Peyer's patch (tissue), 4 donors: ENCODE measurements around the gene FGR. TPM values are rescaled to one million over a fixed set of nuclear protein-coding genes. Genes with fewer than 3 reads are reported as not detected.
"Not testable (repeated sequence)": the region's sequence is repeated elsewhere in the genome, so short reads cannot be mapped to it uniquely, and the experiment has no call there.

Experiments
- DNase-seq, 3 donors: peaks; one replicate each; pipeline ENCODE4 v3.0.0-alpha.2; 2017 to 2019
- H3K27ac ChIP-seq, 4 donors: fragments of 200-600 bp; sonication (generic); one replicate each; pipeline ENCODE4 v1.5.1; 2016 to 2019
- H3K27me3 ChIP-seq, 2 donors: fragments of 200-600 bp; sonication (generic); one replicate each; pipeline ENCODE4 v1.5.1; 2019
- H3K36me3 ChIP-seq, 3 donors: fragments of 200-600 bp; sonication (generic); one replicate each; pipeline ENCODE4 v1.5.1; 2016 to 2019
- H3K4me1 ChIP-seq, 4 donors: fragments of 200-600 bp; sonication (generic); one replicate each; pipeline ENCODE4 v1.5.1; 2016 to 2019
- H3K4me3 ChIP-seq, 4 donors: fragments of 200-600 bp; sonication (generic); 1 replicate in 3 of 4; 2 replicates in 1 of 4; pipeline ENCODE4 v1.5.1; 2016 to 2019; ENCODE audit warnings: mild to moderate bottlenecking in 1 of 4
- H3K9me3 ChIP-seq, 4 donors: fragments of 200-600 bp; sonication (generic); one replicate each; pipeline ENCODE4 v1.5.1; 2016 to 2019; ENCODE audit warnings: mild to moderate bottlenecking in 1 of 4
- POLR2A ChIP-seq, 2 donors: fragments of 450-650 bp; IDR thresholded peaks; one replicate each; pipeline ENCODE4 v1.5.1; 2017; ENCODE audit warnings: antibody characterized with exemption in 2 of 2, mild to moderate bottlenecking in 2 of 2, moderate library complexity in 2 of 2
- total RNA-seq, 4 donors: library from RNA; depleted of rRNA; stranded (reverse); fragments of >200 nt; gene quantifications; one replicate each; pipeline ENCODE4 v1.1.0, GENCODE V29; 2016
- TF ChIP-seq, protein P1 (sequence below), 6 experiments: fragments of 450-650 bp in 4 of 6; fragments of 200-600 bp in 2 of 6; sonication (generic) in 1 of 6; IDR thresholded peaks; one replicate each; pipeline ENCODE4 v1.5.1; 2017 to 2019; ENCODE audit warnings: antibody characterized with exemption in 6 of 6, mild to moderate bottlenecking in 3 of 6, moderate library complexity in 1 of 6

Gene FGR
- total RNA-seq = 10 to 100 TPM in 1 of 4 donors, 1 to 10 TPM in 3; 1.1 to 38.8 (median 4.7) TPM

DNA sequence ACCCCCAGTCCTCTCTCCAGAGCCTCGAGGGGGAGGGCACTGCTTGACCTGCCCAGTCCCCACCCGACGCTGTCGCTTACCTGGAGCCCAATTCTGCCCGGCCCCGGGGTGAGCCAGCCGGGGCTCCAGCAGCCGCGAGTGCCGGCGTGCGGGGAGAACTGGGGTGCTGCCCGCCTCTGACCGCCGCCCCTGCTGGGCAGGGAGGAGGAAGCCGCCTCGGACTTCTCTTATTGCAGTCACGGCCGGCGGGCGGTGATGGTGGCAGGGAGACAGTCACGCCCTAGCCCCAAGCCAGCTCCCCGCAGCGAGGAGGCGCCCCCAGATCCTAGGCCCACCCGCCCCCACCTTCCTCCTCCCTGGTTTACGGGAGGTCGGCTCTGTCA is at the start of gene FGR:
FGR (minus strand) TSS at position 201 of the 383 bp plus-strand sequence. CDS start 11,269 bp downstream, outside the sequence.
- peaks cover 0 to 12% of the 10 kb centered on the region in 2 donors for H3K27me3 ChIP-seq
- H3K9me3 ChIP-seq = no peaks in the 10 kb centered on the region
- no peak for TF ChIP-seq POLR2A (IDR thresholded peaks at IDR 0.05)
- TF ChIP-seq, protein P1, sequence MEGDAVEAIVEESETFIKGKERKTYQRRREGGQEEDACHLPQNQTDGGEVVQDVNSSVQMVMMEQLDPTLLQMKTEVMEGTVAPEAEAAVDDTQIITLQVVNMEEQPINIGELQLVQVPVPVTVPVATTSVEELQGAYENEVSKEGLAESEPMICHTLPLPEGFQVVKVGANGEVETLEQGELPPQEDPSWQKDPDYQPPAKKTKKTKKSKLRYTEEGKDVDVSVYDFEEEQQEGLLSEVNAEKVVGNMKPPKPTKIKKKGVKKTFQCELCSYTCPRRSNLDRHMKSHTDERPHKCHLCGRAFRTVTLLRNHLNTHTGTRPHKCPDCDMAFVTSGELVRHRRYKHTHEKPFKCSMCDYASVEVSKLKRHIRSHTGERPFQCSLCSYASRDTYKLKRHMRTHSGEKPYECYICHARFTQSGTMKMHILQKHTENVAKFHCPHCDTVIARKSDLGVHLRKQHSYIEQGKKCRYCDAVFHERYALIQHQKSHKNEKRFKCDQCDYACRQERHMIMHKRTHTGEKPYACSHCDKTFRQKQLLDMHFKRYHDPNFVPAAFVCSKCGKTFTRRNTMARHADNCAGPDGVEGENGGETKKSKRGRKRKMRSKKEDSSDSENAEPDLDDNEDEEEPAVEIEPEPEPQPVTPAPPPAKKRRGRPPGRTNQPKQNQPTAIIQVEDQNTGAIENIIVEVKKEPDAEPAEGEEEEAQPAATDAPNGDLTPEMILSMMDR (IDR thresholded peaks at IDR 0.05) = no peak
- peak within 1 kb of the TSS; percentile 41 to 59 (median 54) for H3K4me3 ChIP-seq
- H3K27ac ChIP-seq = peak within 1 kb of the TSS; percentile 36 to 80 (median 68)
- H3K4me1 ChIP-seq = peaks cover 0 to 43% (median 38%) of the 10 kb centered on the region in 4 donors
- no peaks in the 10 kb centered on the region for H3K36me3 ChIP-seq
- peak in 1 of 3 donors; percentile 38 for DNase-seq

- Histone ChIP-seq H3K9me3 (peaks cover 0 to 17% (median 5%) of the 10 kb centered on the region in 4 donors), H3K36me3 (no peaks in the 10 kb centered on the region), H3K27ac (no peak overlapping the region), H3K27me3 (no peaks in the 10 kb centered on the region), H3K4me1 (no peaks in the 10 kb centered on the region), H3K4me3 (no peak overlapping the region)
- DNase-seq = no peak
- TF ChIP-seq POLR2A (IDR thresholded peaks at IDR 0.05) = no peak
- TF ChIP-seq, protein P1 (IDR thresholded peaks at IDR 0.05) = no peak
These were observed 49.2 kb upstream of the FGR start for GRCh38 chr1:27684176-27684575.

GRCh38 chr1:27682351-27682944 is 47.5 kb upstream of the FGR start:
- no peak for DNase-seq

DNA sequence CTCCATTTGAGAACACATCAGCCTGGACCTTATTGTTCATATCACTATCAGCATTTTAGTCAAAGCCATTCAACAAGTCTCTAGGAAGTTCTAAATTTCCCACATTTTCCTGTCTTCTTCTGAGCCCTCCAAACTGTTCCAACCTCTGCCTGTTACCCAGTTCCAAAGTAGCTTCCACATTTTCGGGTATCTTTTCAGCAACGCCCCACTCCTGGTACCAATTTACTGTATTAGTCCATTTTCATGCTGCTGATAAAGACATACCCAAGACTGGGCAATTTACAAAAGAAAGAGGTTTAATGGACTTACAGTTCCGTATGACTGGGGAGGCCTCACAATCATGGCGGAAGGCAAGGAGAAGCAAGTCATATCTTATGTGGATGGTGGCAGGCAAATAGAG is 46.6 kb upstream of the FGR start:
- H3K4me3 ChIP-seq, H3K27ac ChIP-seq, DNase-seq, H3K4me1 ChIP-seq, H3K27me3 ChIP-seq, H3K36me3 ChIP-seq: not testable (repeated sequence)
- peaks cover 0 to 17% (median 5%) of the 10 kb centered on the region in 4 donors for H3K9me3 ChIP-seq

More at GRCh38 chr1:27682351-27682944, 47.5 kb upstream of the FGR start:
- Histone ChIP-seq H3K27me3 (no peaks in the 10 kb centered on the region), H3K27ac (no peak overlapping the region), H3K4me3 (no peak overlapping the region), H3K36me3 (no peaks in the 10 kb centered on the region), H3K9me3 (peaks cover 0 to 17% (median 5%) of the 10 kb centered on the region in 4 donors), H3K4me1 (no peaks in the 10 kb centered on the region)
- no peak for TF ChIP-seq POLR2A (IDR thresholded peaks at IDR 0.05)
- TF ChIP-seq, protein P1 (IDR thresholded peaks at IDR 0.05) = no peak

GRCh38 chr1:27680225-27680791 is 45.3 kb upstream of the FGR start:
- H3K4me3 ChIP-seq, H3K27ac ChIP-seq, H3K27me3 ChIP-seq, DNase-seq, H3K36me3 ChIP-seq, H3K4me1 ChIP-seq: not testable (repeated sequence)
- H3K9me3 ChIP-seq = peaks cover 0 to 17% (median 5%) of the 10 kb centered on the region in 4 donors

DNA sequence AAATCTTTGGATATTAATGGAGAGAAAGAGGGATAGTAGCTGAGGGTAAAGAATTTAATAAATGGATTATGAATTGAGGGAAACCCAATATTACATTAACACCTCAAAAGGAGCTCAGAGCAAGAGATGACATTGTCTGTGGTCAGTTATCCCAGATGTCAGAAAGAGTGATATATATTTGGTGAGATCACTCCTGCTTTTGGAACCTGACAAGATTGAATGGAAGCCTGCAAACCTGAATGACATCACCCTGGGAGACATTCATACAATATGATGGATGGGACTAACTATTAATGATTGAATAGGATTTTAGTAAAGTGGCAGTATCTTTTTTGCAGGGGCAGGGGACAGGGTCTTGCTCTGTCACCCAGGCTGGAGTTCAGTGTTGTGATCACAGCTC is 43.8 kb upstream of the FGR start:
- Histone ChIP-seq H3K4me1 (no peaks in the 10 kb centered on the region), H3K9me3 (peaks cover 0 to 17% (median 5%) of the 10 kb centered on the region in 4 donors), H3K27ac (no peak overlapping the region), H3K36me3 (no peaks in the 10 kb centered on the region), H3K27me3 (no peaks in the 10 kb centered on the region), H3K4me3 (no peak overlapping the region)
- no peak for DNase-seq
- TF ChIP-seq, protein P1 (IDR thresholded peaks at IDR 0.05) = no peak
- TF ChIP-seq POLR2A (IDR thresholded peaks at IDR 0.05) = no peak
